Endothelial cell of umbilical vein (primary cell): ENCODE data around the gene RDH14. TPM values are rescaled to one million over a fixed set of nuclear protein-coding genes. Genes with fewer than 3 reads are reported as not detected.

Experiments used
- BruUV-seq: library from RNA; stranded (reverse); fragments of 400-500 nt; replicated peaks from 2 replicates; lab custom pipeline; 2021; lab: Mats Ljungman, UMichigan
- CTCF ChIA-PET: fragments of 300-600, 350-600 bp; sonication (Branson Sonifier 250); formaldehyde crosslinking; loops from one replicate; lab custom pipeline; 2021; ENCODE audit warnings: antibody characterized with exemption, inconsistent platforms; lab: Charles Lee
- POLR2A ChIA-PET: fragments of 300-600, 350-600 bp; sonication (Branson Sonifier 250); formaldehyde crosslinking; loops from one replicate; lab custom pipeline; 2021; ENCODE audit warnings: antibody characterized with exemption, inconsistent platforms; lab: Charles Lee
- DNase-seq: peaks from one replicate; pipeline ENCODE4 v3.0.0-alpha.2; 2011; ENCODE audit warnings: low read depth, low spot score
- FAIRE-seq: peaks from 2 replicates; lab custom pipeline; 2011; peaks lifted over from hg19 to GRCh38; lab: Jason Lieb, UNC
- H2AFZ ChIP-seq: 2 replicates; pipeline ENCODE4 v1.6.0; 2012; ENCODE audit warnings: low read depth, low read length, control low read depth, inconsistent platforms
- H3K27ac ChIP-seq: 2 replicates; pipeline ENCODE4 v1.5.1; 2011; ENCODE audit warnings: low read depth, mild to moderate bottlenecking, control low read depth, low read length, moderate library complexity; ENCODE audit not compliant: insufficient read depth
- H3K27me3 ChIP-seq, 2 experiments: 2 replicates each; pipeline versions ENCODE4 v1.6.0 to v1.6.1; 2011; ENCODE audit warnings: low read length in 2 of 2, mixed read lengths in 1 of 2; ENCODE audit not compliant: control insufficient read depth in 2 of 2, insufficient read depth in 2 of 2
- H3K36me3 ChIP-seq, 2 experiments: 2 replicates in 1 of 2; 3 replicates in 1 of 2; pipeline ENCODE4 v1.5.1; 2011; ENCODE audit warnings: low read length in 2 of 2, mild to moderate bottlenecking in 1 of 2, moderate library complexity in 1 of 2; ENCODE audit not compliant: control insufficient read depth in 2 of 2, insufficient read depth in 2 of 2; ENCODE audit errors: extremely low read depth in 1 of 2
- H3K4me1 ChIP-seq: 3 replicates; pipeline ENCODE4 v1.5.1; 2011; ENCODE audit warnings: mild to moderate bottlenecking, low read length; ENCODE audit not compliant: control insufficient read depth, insufficient read depth; ENCODE audit errors: extremely low read depth
- H3K4me2 ChIP-seq: 2 replicates; pipeline ENCODE4 v1.6.1; 2011; ENCODE audit warnings: low read length, control low read depth, mixed read lengths; ENCODE audit not compliant: insufficient read depth
- H3K4me3 ChIP-seq, 3 experiments: fragments of 200-600 bp in 1 of 3; sonication (generic), shearing (Covaris generic) in 1 of 3; replicated peaks in 1 of 3; 2 replicates each; pipeline ENCODE4 v1.5.1; 2011 to 2016; ENCODE audit warnings: control low read depth in 3 of 3, low read length in 3 of 3, mild to moderate bottlenecking in 2 of 3, inconsistent platforms in 1 of 3, low read depth in 1 of 3, moderate library complexity in 1 of 3; ENCODE audit not compliant: insufficient read depth in 1 of 3
- H3K79me2 ChIP-seq: 2 replicates; pipeline ENCODE4 v1.6.0; 2012; ENCODE audit warnings: low read length, inconsistent platforms; ENCODE audit not compliant: control insufficient read depth, insufficient read depth
- H3K9ac ChIP-seq: replicated peaks from 2 replicates; pipeline ENCODE3; 2011; ENCODE audit warnings: low read length, control low read depth; ENCODE audit not compliant: insufficient read depth; ENCODE audit errors: extremely low read depth
- H3K9me1 ChIP-seq: replicated peaks from 3 replicates; pipeline ENCODE4 v1.6.0; 2011; ENCODE audit warnings: mild to moderate bottlenecking, low read length; ENCODE audit not compliant: control insufficient read depth, insufficient read depth; ENCODE audit errors: extremely low read depth
- H3K9me3 ChIP-seq: replicated peaks from 2 replicates; pipeline ENCODE4 v1.5.1; 2012; ENCODE audit warnings: low read length, inconsistent platforms; ENCODE audit not compliant: control insufficient read depth, insufficient read depth
- H4K20me1 ChIP-seq: replicated peaks from 2 replicates; pipeline ENCODE3; 2011; ENCODE audit warnings: mild to moderate bottlenecking, low read length; ENCODE audit not compliant: control insufficient read depth, insufficient read depth; ENCODE audit errors: extremely low read depth
- EZH2 ChIP-seq: IDR thresholded peaks from 2 replicates; pipeline ENCODE4 v1.6.1; 2012; ENCODE audit warnings: borderline replicate concordance, low read depth, mild to moderate bottlenecking, moderate library complexity, low read length, inconsistent platforms; ENCODE audit not compliant: severe bottlenecking
- FOS ChIP-seq: IDR thresholded peaks from 2 replicates; pipeline ENCODE4 v1.6.1; 2011; ENCODE audit warnings: mild to moderate bottlenecking, low read length, moderate library complexity, borderline replicate concordance; ENCODE audit not compliant: insufficient read depth
- GATA2 ChIP-seq: IDR thresholded peaks from 2 replicates; pipeline ENCODE4 v1.7.0; 2011; ENCODE audit warnings: low read depth, mild to moderate bottlenecking, moderate library complexity, mixed read lengths, low read length; ENCODE audit not compliant: insufficient read length, insufficient read depth
- JUN ChIP-seq: IDR thresholded peaks from 2 replicates; pipeline ENCODE4 v1.6.1; 2011; ENCODE audit warnings: borderline replicate concordance, low read depth; ENCODE audit not compliant: insufficient read length, insufficient read depth
- MYC ChIP-seq: IDR thresholded peaks from one replicate; pipeline ENCODE4 v1.6.1; 2011; ENCODE audit warnings: mild to moderate bottlenecking, low read depth, low read length
- POLR2A ChIP-seq: IDR thresholded peaks from 2 replicates; pipeline ENCODE4 v1.6.1; 2012; ENCODE audit warnings: low read depth, mild to moderate bottlenecking, control low read depth, low read length
- POLR2AphosphoS5 ChIP-seq: IDR thresholded peaks from 2 replicates; pipeline ENCODE4 v1.6.1; 2012; ENCODE audit warnings: low read depth, mild to moderate bottlenecking, control low read depth, low read length, moderate library complexity; ENCODE audit not compliant: insufficient read depth
- dilution Hi-C: fragments of 300-500 bp; cut with MboI; formaldehyde crosslinking; loops from one replicate; pipeline ENCODE4 v1.15.0; 2019; ENCODE audit warnings: low sequenced_read_pairs; ENCODE audit not compliant: extremely low pct_ligation_motif_present
- intact Hi-C: fragments of 100-400 bp; cut with micrococcal nuclease; formaldehyde crosslinking; loops from one replicate; pipeline ENCODE4 v1.10.0; 2022
- polyA plus RNA-seq, 4 experiments: library from polyadenylated mRNA; depleted of rRNA in 3 of 4; stranded (reverse) in 3 of 4; unstranded in 1 of 4; fragments of >200 nt; gene quantifications; 2 replicates each; pipeline versions ENCODE4 v1.2.1 to v1.2.3, GENCODE V29; 2011 to 2012; ENCODE audit warnings: missing spikeins in 1 of 4
- total RNA-seq: library from RNA; stranded (reverse); gene quantifications from 2 replicates; pipeline ENCODE4 v1.2.3, GENCODE V29; 2021
- TF ChIP-seq, protein P1 (sequence below): IDR thresholded peaks from 2 replicates; pipeline ENCODE4 v1.6.1; 2011; ENCODE audit not compliant: insufficient read depth, insufficient read length
- TF ChIP-seq, protein P2 (sequence below), 2 donors: IDR thresholded peaks; 1 replicate in 1 of 2; 2 replicates in 1 of 2; pipeline ENCODE4 v1.5.1; 2011; ENCODE audit warnings: low read length in 2 of 2, mild to moderate bottlenecking in 2 of 2, moderate library complexity in 2 of 2, control low read depth in 1 of 2, inconsistent platforms in 1 of 2, low read depth in 1 of 2; ENCODE audit not compliant: insufficient read depth in 1 of 2; ENCODE audit errors: extremely low read depth in 1 of 2

The RDH14 gene
- total and polyA plus RNA-seq, 2 donors (not counting 3 experiments of a cell fraction or from before 2014, with no cell fraction given), result 8.8 to 12.4 TPM

DNA sequence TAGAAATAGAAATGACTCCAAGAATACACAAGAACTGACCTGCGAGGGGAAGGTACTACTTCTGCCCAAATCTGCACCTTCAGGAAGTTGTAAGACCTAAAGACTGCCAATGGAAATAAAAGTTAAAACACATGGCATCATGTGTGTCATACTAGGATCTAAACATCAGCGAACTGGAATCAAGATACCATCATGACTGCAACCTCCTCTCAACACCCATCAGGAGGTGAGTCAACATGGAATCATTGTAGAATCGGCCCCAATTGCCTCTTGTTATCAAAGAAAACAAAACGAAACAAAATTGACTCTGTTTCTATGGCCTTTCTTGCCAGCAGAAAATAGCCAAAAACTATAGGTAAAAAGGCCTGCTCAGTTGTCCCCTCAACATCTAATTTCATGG, 15.1 kb downstream of the RDH14 start:
- H2AFZ ChIP-seq, result no peak overlapping the region
- FAIRE-seq, result peak; percentile 4
- dilution Hi-C loops (no loop called here), intact Hi-C loops (no loop called here)
- H3K4me1 ChIP-seq, result peaks cover 8% of the 10 kb centered on the region
- ChIA-PET POLR2A (no interaction called here), CTCF (no interaction called here)
- no TSS peak for BruUV-seq
- H3K4me2 ChIP-seq, result peak overlapping the region; percentile 24
- TF ChIP-seq GATA2 (peak; percentile 97), MYC (no peak), FOS (peak; percentile 92), EZH2 (no peak), POLR2AphosphoS5 (peak; percentile 66), POLR2A (no peak), JUN (peak; percentile 48)
- TF ChIP-seq, protein P1, sequence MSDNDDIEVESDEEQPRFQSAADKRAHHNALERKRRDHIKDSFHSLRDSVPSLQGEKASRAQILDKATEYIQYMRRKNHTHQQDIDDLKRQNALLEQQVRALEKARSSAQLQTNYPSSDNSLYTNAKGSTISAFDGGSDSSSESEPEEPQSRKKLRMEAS, result no peak
- TF ChIP-seq, protein P2, sequence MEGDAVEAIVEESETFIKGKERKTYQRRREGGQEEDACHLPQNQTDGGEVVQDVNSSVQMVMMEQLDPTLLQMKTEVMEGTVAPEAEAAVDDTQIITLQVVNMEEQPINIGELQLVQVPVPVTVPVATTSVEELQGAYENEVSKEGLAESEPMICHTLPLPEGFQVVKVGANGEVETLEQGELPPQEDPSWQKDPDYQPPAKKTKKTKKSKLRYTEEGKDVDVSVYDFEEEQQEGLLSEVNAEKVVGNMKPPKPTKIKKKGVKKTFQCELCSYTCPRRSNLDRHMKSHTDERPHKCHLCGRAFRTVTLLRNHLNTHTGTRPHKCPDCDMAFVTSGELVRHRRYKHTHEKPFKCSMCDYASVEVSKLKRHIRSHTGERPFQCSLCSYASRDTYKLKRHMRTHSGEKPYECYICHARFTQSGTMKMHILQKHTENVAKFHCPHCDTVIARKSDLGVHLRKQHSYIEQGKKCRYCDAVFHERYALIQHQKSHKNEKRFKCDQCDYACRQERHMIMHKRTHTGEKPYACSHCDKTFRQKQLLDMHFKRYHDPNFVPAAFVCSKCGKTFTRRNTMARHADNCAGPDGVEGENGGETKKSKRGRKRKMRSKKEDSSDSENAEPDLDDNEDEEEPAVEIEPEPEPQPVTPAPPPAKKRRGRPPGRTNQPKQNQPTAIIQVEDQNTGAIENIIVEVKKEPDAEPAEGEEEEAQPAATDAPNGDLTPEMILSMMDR (IDR thresholded peaks at IDR 0.05; ENCODE audit: extremely low read depth in 1 of 2, insufficient read depth in 1 of 2, low read depth in 1 of 2, low read length in 2 of 2), result no peak
- H4K20me1 ChIP-seq, result no peaks in the 10 kb centered on the region
- no peak overlapping the region for H3K27ac ChIP-seq
- peak; percentile 47 for DNase-seq
- H3K4me3 ChIP-seq, result no peak overlapping the region
- no peak overlapping the region for H3K9ac ChIP-seq
- no peaks in the 10 kb centered on the region for H3K27me3 ChIP-seq
- H3K36me3 ChIP-seq, result no peaks in the 10 kb centered on the region
- no peaks in the 10 kb centered on the region for H3K9me1 ChIP-seq
- H3K79me2 ChIP-seq, result no peaks in the 10 kb centered on the region
- no peaks in the 10 kb centered on the region for H3K9me3 ChIP-seq
